GM12892 (cell line): ENCODE data around the gene MAML3.

Source experiments
- POLR2A ChIP-seq: IDR thresholded peaks from 2 replicates; pipeline ENCODE4 v1.6.1; 2011; ENCODE audit warnings: low read depth, low read length, control low read depth
- POLR2AphosphoS5 ChIP-seq: IDR thresholded peaks from 2 replicates; pipeline ENCODE4 v1.6.1; 2011; ENCODE audit warnings: low read depth, low read length, control low read depth

DNA sequence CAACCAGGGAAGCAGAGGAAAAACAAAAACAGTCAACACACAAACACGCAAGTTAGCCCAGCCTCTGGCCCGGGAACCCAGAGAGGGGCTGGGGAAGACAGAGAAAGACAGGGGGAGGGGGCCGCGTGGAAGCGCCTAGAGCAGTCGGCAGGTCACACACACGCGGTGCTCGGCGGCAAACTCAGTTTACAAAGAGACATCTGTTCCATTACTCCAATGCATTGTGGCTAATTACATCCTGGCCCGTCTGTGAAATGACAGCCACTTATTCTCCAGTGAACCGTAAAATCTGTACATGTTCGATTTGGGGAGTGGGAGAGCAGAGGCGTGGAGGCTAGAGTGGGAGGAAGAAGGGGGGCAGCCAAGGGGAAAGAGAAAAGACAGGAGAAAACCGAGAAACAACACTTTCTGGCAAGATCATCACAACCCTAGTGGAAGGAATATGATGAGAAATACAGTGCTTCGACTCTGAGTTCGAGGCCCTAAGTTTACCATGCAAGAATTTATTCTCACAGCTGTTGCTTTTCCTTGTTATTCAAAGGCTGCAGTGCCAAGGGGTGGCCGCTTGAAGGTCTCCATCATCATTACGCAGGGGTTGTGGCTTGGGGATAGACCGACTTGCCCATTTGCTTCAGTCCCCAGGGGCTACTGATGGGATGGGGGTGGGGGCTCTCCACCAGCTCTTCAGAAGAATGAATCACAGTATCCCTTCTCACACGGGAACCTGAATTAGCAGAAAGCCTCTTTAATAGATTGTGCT lies 320.7 kb downstream of the MAML3 start:
- TF ChIP-seq POLR2A = no peak
- TF ChIP-seq POLR2AphosphoS5 = no peak
